Cardiac fibroblast (primary cell): ENCODE measurements around the gene SMYD3.
A peak's percentile ranks its signal among the peaks of the same experiment; 100 is the strongest.

Experiments used
- DNase-seq, 2 donors: peaks; one replicate each; pipeline versions ENCODE4 v3.0.0 to v3.0.0-alpha.2; 2010; ENCODE audit warnings: low read depth in 2 of 2
- H3K4me3 ChIP-seq, 2 donors: replicated peaks in 1 of 2; 1 replicate in 1 of 2; 2 replicates in 1 of 2; pipeline ENCODE4 v1.5.1; 2011; ENCODE audit warnings: low read depth in 2 of 2, low read length in 2 of 2, mild to moderate bottlenecking in 2 of 2, moderate library complexity in 1 of 2
- CTCF ChIP-seq: IDR thresholded peaks from one replicate; pipeline ENCODE4 v1.5.1; 2011; ENCODE audit warnings: low read depth, mild to moderate bottlenecking, low read length, inconsistent platforms

Gene SMYD3

DNA sequence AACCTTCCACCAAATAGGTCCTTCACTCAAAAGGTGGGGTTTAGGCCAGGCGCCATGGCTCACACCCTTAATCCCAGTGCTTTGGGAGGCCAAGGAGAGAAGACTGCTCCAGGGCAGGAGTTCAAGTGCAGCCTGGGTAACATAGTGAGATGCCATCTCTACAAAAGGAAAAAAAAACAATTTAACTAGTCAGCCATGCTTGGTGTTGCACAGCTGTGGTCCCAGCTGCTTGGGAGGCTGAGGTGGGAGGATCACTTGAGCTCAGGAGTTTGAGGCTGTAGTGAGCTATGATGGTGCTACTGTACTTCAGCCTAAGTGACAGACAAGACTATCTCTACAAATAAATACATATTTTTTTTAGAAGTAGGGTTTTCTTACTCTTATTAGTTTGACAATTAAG lies 734.8 kb downstream of the SMYD3 start:
- DNase-seq, result no peak
- TF ChIP-seq CTCF, result no peak
- no peak overlapping the region for H3K4me3 ChIP-seq

GRCh38 chr1:245771511-245772281 lies 735.4 kb downstream of the SMYD3 start:
- peak; percentile 91 to 93 for DNase-seq
- no peak overlapping the region for H3K4me3 ChIP-seq
- TF ChIP-seq CTCF, result no peak

DNA sequence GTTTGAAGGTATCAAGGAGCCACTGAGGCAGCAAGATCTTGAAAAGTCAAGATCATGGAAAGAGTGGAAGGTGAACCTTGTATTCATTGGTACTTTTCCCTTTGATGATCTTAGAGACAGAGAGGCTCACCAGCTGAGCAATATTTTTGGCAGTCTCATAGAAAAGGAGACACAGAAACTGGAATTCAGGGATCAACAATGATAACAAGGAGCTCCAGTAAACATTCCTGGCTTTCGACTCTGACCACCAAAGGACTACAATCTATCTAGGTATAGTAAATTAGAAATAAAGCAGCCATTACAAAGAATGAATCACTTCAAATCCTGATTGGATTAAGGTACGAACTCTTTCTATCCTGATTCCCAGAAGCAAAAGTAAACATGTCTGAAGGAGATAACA lies 736.9 kb downstream of the SMYD3 start:
- DNase-seq, result no peak
- H3K4me3 ChIP-seq, result no peak overlapping the region
- TF ChIP-seq CTCF, result no peak

- no peak for DNase-seq
- no peak overlapping the region for H3K4me3 ChIP-seq
- no peak for TF ChIP-seq CTCF
These were observed 738.5 kb downstream of the SMYD3 start for GRCh38 chr1:245768596-245768995.

DNA sequence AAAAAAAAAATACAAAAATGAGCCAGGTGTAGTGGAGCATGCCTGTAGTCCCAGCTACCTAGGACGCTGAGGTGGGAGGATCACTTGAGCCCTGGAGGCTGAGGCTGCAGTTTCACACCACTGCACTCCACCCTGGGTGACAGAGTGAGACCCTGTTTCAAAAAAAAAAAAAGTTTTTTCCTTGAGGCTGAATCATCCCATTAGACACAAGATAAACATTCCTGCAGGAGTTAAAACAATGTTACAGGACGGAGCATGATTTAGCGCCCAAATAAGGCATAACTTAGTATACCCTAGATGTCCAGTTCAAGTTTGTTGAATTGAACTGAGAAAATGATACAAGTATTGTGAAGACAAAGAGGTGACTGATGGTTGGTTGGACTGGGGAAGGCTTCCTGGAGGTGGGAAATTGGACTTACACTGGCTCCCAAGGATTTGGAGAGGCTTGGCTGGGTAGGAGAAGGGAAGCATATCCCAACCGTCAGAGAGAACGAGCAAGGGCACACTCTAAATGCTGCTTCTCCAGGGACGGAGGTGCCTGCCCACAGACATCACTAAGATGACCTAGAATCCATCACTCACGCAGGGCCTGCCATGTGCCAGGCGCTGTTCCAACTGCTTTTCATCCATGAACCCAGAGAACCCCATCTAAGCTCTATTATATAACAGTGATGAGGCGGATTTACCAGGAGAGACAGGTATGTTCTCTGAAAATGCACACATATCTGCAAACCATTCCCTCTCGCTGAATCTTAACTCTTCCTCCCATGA lies 741.7 kb downstream of the SMYD3 start:
- peak; percentile 51 to 86 for DNase-seq
- no peak overlapping the region for H3K4me3 ChIP-seq
- no peak for TF ChIP-seq CTCF

DNA sequence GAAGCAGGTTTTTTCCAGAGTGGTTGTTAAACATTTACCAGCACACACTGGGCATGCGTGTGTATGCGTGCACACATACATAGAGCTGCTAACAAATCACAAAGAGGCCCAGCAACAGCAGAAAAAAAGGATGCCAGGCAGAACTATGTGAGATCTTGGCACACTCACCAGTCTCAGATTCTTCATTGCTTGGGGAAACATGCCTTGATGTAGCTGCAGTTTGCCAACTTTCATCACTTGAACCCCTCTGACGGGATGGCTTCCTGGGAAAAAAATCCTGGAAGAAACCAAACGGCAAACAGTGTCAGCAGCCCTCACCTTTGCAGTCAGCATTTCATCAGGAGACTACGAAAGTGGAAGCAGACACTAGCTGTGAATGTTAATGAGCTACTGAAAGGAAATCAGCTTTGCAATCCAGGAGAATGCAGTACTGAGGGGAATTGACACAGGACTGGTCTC lies 743.2 kb downstream of the SMYD3 start:
- no peak overlapping the region for H3K4me3 ChIP-seq
- DNase-seq, result no peak
- no peak for TF ChIP-seq CTCF
